GM12801 (cell line): Measurements from ENCODE around the gene DTNB.

Experiments used
- TF ChIP-seq, protein P1 (sequence below): IDR thresholded peaks from one replicate; pipeline ENCODE4 v1.5.1; 2011; ENCODE audit warnings: control low read depth; ENCODE audit not compliant: insufficient read length; ENCODE audit errors: extremely low read depth

The DTNB gene

DNA sequence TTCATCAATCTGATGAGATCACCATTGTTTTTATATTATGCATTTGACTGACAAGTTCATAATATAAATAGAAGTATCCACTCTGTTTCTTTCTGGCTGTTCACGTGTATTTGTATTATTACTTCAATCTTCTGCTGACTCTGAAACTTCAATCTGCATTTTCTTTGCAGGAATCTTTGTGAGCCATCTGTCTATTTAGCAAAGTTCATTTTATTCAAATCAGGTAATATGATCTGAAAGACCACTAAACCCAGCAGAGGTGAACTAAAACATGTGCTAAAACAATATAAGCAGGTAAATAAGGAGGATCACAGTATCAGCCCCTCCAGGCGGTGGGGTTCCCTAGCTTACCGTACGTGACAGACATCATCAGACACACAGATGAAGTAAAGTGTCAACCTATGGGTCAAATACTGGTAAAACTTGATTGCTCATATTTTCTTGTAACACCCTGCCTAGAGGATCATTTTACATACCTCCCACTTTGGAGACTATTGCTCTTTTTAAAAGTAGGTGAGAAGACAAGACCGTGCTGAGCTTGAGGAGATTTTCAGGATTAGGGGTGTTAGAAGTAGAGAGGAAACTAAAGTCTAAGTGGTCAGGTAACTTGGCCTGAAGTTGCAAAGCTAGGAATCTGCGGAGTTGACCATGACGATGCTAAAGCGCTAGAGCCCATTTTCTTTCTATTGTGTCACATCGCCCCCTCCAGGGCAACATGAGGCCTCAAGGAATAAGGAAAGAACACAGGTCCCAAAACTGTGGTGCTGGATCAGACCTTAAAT, 9.0 kb downstream of the DTNB start:
- TF ChIP-seq, protein P1, sequence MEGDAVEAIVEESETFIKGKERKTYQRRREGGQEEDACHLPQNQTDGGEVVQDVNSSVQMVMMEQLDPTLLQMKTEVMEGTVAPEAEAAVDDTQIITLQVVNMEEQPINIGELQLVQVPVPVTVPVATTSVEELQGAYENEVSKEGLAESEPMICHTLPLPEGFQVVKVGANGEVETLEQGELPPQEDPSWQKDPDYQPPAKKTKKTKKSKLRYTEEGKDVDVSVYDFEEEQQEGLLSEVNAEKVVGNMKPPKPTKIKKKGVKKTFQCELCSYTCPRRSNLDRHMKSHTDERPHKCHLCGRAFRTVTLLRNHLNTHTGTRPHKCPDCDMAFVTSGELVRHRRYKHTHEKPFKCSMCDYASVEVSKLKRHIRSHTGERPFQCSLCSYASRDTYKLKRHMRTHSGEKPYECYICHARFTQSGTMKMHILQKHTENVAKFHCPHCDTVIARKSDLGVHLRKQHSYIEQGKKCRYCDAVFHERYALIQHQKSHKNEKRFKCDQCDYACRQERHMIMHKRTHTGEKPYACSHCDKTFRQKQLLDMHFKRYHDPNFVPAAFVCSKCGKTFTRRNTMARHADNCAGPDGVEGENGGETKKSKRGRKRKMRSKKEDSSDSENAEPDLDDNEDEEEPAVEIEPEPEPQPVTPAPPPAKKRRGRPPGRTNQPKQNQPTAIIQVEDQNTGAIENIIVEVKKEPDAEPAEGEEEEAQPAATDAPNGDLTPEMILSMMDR, result no peak

DNA sequence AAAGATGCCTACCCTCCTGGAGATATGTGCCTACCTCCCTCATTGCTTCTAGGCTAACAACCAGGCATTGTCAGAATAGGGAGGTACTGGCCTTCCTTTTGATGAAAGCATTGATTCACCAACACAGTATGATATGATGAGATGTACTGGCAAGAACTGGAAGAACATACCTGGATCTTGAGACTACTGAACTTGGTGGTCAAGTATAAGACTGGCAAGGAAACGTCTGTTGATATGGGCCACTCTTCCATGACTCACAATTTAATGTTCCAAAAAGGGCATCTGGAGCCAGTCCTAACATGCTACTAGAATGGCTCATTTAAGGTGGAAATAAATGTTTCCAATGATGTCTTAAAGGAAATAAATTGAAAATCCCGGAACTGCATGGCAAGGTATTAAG, 18.1 kb downstream of the DTNB start:
- TF ChIP-seq, protein P1, result no peak

DNA sequence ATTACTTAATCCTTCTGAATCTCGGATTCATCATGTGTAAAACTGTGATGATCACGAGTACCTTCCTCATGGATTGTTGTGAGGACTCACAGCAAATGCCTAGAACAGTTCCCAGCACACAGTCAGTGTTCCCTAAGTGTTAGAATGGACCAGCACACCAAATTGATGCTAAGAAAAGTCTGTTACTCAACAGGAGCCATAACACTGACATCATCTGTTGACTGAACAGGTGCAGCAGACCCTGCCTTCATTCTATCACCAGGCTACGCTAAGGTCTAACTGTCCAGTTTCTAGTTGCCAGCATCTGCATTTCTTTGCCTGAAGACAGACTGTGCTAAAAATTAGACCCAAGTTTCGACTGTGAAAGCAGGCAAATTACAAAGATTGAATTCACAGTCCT, 18.6 kb downstream of the DTNB start:
- TF ChIP-seq, protein P1, result no peak

DNA sequence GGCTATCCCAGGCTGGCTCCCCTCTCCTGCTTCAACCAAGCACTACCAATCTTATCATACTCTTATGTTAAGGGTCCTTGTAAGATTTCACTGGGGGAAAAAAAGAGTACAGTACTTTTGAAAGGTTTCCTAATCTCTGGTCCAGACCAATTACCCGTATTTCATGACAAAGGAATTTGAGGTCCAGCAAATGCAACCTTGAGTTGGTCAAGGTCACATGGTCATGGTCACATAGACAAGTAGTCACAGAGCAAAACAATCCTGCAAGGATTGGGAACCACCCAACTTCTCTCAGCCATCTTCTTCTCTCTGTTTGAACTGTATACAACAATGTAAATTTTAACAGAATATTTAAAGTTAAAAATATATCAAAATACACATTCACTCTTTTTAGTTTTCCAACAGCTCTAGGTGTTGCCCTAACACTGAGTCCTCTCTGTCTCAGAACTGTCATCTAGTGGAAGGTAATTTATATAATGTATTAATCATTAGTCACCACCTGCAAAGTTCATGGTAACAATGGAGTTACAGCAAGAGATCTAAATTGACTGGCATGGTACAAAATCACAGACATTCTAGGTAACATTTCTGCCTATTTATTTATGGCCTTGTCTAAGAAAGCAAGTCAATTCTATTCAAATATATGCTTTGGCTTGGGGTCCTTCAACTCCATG, 21.5 kb downstream of the DTNB start:
- TF ChIP-seq, protein P1, result no peak

DNA sequence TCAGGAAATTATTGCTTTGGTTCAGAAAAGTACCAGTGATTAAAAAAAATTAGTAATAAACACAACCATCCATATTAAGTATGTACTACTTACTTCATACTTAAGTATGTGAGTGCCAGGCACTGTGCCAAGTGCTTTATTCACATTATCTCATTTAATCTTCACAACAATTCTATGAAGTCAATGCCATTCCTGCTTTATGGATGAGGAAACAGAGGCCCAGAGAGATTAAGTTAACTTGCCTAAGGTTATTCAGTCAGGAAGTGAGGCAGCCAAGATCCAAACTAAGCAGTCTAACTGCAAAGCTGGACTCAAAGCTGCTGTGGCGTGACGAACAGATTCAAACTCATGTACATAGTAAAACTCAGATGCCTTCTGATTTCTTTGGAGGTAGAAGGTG, 22.3 kb downstream of the DTNB start:
- TF ChIP-seq, protein P1, result no peak

DNA sequence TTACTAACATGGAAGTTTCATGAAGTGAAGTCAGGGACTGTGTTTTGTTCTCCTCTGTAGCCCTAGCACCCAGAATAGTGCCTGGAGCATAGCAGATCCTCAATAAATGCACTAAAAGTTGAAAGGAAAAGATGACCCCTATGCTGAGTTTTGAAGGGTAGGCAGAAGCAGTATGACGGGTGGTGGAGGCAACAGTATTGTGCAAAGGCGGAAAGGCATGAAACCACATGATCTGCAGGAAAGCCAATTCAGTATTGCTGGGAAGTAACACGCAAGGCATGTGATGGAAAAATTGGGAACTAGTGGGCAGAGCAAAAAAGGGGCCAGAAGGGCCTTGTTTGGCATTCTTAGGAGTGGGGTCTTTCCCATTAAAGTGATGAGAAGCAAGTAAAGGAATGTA, 23.1 kb downstream of the DTNB start:
- TF ChIP-seq, protein P1, result no peak

DNA sequence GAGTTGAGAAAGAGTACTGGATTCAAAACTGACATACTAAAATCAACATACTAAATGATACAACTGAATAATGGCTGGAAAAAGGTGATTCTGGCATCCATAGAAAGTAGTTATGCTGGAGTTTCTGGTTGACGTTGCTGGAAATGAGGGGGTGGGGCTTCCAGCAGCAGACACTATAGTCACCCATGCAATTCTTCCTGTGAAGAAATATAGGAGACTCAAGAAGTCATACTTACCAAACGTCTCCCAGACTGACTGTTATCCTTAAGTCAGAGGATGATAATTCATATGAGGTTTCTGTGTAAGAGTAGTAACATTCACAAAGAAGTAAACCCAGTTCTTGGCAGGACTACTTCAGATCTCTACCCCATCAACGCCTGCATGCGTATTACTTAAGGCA, 23.6 kb downstream of the DTNB start:
- TF ChIP-seq, protein P1, result no peak
